ENCODE data around the gene DIP2C. TPM values are rescaled to one million over a fixed set of nuclear protein-coding genes. Genes with fewer than 3 reads are reported as not detected.
"Not testable (repeated sequence)": the region's sequence is repeated elsewhere in the genome, so short reads cannot be mapped to it uniquely, and the experiment has no call there.

The DIP2C gene
- total RNA-seq, 3 donors from 2014 or later, result 0.20 to 0.27 (median 0.26) TPM

GRCh38 chr10:308101-308500 is 381.4 kb downstream of the DIP2C start:
- peaks cover 2% of the 10 kb centered on the region for H3K27me3 Mint-ChIP-seq (ENCODE audit: low read depth)
- no peak for ATAC-seq

GRCh38 chr10:307659-308058 is 381.8 kb downstream of the DIP2C start:
- ATAC-seq, result no peak
- H3K4me3 Mint-ChIP-seq, result no peak overlapping the region
- peaks cover 7% of the 10 kb centered on the region for H3K36me3 Mint-ChIP-seq (ENCODE audit: insufficient read depth)
- H3K9me3 Mint-ChIP-seq, result no peaks in the 10 kb centered on the region
- no peak for DNase-seq
- H3K4me1 Mint-ChIP-seq (ENCODE audit: low read depth), result peaks cover 7% of the 10 kb centered on the region
- H3K27me3 Mint-ChIP-seq (ENCODE audit: low read depth), result peaks cover 2% of the 10 kb centered on the region

More at GRCh38 chr10:308101-308500, 381.4 kb downstream of the DIP2C start:
- H3K9me3 Mint-ChIP-seq, result no peaks in the 10 kb centered on the region
- no peak overlapping the region for H3K4me3 Mint-ChIP-seq
- peaks cover 7% of the 10 kb centered on the region for H3K36me3 Mint-ChIP-seq (ENCODE audit: insufficient read depth)
- DNase-seq, result no peak
- H3K4me1 Mint-ChIP-seq (ENCODE audit: low read depth), result peaks cover 7% of the 10 kb centered on the region

GRCh38 chr10:306675-307185 is 382.7 kb downstream of the DIP2C start:
- no peak for DNase-seq
- no peak for ATAC-seq
- Mint-ChIP-seq H3K36me3 (ENCODE audit: insufficient read depth) (peaks cover 7% of the 10 kb centered on the region), H3K9me3 (no peaks in the 10 kb centered on the region), H3K4me1 (ENCODE audit: low read depth) (peaks cover 7% of the 10 kb centered on the region), H3K4me3 (no peak overlapping the region), H3K27me3 (ENCODE audit: low read depth) (peaks cover 2% of the 10 kb centered on the region)

GRCh38 chr10:306007-306674 is 383.3 kb downstream of the DIP2C start:
- Mint-ChIP-seq H3K36me3 (ENCODE audit: insufficient read depth) (peaks cover 7% of the 10 kb centered on the region), H3K27me3 (ENCODE audit: low read depth) (no peaks in the 10 kb centered on the region), H3K9me3 (no peaks in the 10 kb centered on the region), H3K4me1 (ENCODE audit: low read depth) (peaks cover 5% of the 10 kb centered on the region), H3K4me3 (no peak overlapping the region)
- ATAC-seq, result no peak
- DNase-seq, result no peak

- Mint-ChIP-seq H3K4me1 (ENCODE audit: low read depth) (peaks cover 6% of the 10 kb centered on the region), H3K9me3 (no peaks in the 10 kb centered on the region), H3K4me3 (no peak overlapping the region), H3K36me3 (ENCODE audit: insufficient read depth) (peaks cover 6% of the 10 kb centered on the region), H3K27me3 (ENCODE audit: low read depth) (no peaks in the 10 kb centered on the region)
- DNase-seq (no peak), ATAC-seq (no peak)
Observed at GRCh38 chr10:305034-305433, 384.4 kb downstream of the DIP2C start.

GRCh38 chr10:301536-301935 is 387.9 kb downstream of the DIP2C start:
- H3K4me1 Mint-ChIP-seq (ENCODE audit: low read depth), result peaks cover 1% of the 10 kb centered on the region
- no peaks in the 10 kb centered on the region for H3K27me3 Mint-ChIP-seq (ENCODE audit: low read depth)
- DNase-seq (no peak), ATAC-seq (no peak)
- H3K9me3 Mint-ChIP-seq, result no peaks in the 10 kb centered on the region
- peaks cover 4% of the 10 kb centered on the region for H3K36me3 Mint-ChIP-seq (ENCODE audit: insufficient read depth)
- no peak overlapping the region for H3K4me3 Mint-ChIP-seq

GRCh38 chr10:300580-300979 is 388.9 kb downstream of the DIP2C start:
- DNase-seq; H3K9me3 Mint-ChIP-seq; H3K4me3 Mint-ChIP-seq; H3K4me1 Mint-ChIP-seq (ENCODE audit: low read depth); ATAC-seq; H3K27me3 Mint-ChIP-seq (ENCODE audit: low read depth); H3K36me3 Mint-ChIP-seq (ENCODE audit: insufficient read depth): not testable (repeated sequence)

GRCh38 chr10:299969-300368 is 389.5 kb downstream of the DIP2C start:
- DNase-seq, result no peak
- ATAC-seq, result no peak
- peaks cover 1% of the 10 kb centered on the region for H3K4me1 Mint-ChIP-seq (ENCODE audit: low read depth)
- H3K4me3 Mint-ChIP-seq, result no peak overlapping the region
- H3K27me3 Mint-ChIP-seq (ENCODE audit: low read depth), result no peaks in the 10 kb centered on the region
- peaks cover 6% of the 10 kb centered on the region for H3K36me3 Mint-ChIP-seq (ENCODE audit: insufficient read depth)
- H3K9me3 Mint-ChIP-seq, result no peaks in the 10 kb centered on the region

GRCh38 chr10:299512-299911 is 390.0 kb downstream of the DIP2C start:
- Mint-ChIP-seq H3K27me3 (ENCODE audit: low read depth) (no peaks in the 10 kb centered on the region), H3K4me1 (ENCODE audit: low read depth) (peaks cover 1% of the 10 kb centered on the region), H3K4me3 (no peak overlapping the region), H3K9me3 (no peaks in the 10 kb centered on the region), H3K36me3 (ENCODE audit: insufficient read depth) (peaks cover 6% of the 10 kb centered on the region)
- DNase-seq (no peak), ATAC-seq (no peak)

- DNase-seq (no peak), ATAC-seq (no peak)
- Mint-ChIP-seq H3K9me3 (no peaks in the 10 kb centered on the region), H3K36me3 (ENCODE audit: insufficient read depth) (peaks cover 5% of the 10 kb centered on the region), H3K27me3 (ENCODE audit: low read depth) (no peaks in the 10 kb centered on the region), H3K4me3 (no peak overlapping the region), H3K4me1 (ENCODE audit: low read depth) (peaks cover 4% of the 10 kb centered on the region)
Observed at GRCh38 chr10:298033-298432, 391.4 kb downstream of the DIP2C start.

- DNase-seq (no peak), ATAC-seq (no peak)
- Mint-ChIP-seq H3K9me3 (no peaks in the 10 kb centered on the region), H3K4me1 (ENCODE audit: low read depth) (peaks cover 4% of the 10 kb centered on the region), H3K36me3 (ENCODE audit: insufficient read depth) (peaks cover 5% of the 10 kb centered on the region), H3K4me3 (no peak overlapping the region), H3K27me3 (ENCODE audit: low read depth) (no peaks in the 10 kb centered on the region)
Observed at GRCh38 chr10:297567-297966, 391.9 kb downstream of the DIP2C start.

- peaks cover 3% of the 10 kb centered on the region for H3K36me3 Mint-ChIP-seq (ENCODE audit: insufficient read depth)
Observed at GRCh38 chr10:293636-294035, 395.8 kb downstream of the DIP2C start.

GRCh38 chr10:290026-290725 is 399.3 kb downstream of the DIP2C start:
- Mint-ChIP-seq H3K36me3 (ENCODE audit: insufficient read depth) (peaks cover 3% of the 10 kb centered on the region), H3K4me3 (no peak overlapping the region), H3K9me3 (no peaks in the 10 kb centered on the region), H3K27me3 (ENCODE audit: low read depth) (peaks cover 2% of the 10 kb centered on the region), H3K4me1 (ENCODE audit: low read depth) (peaks cover 3% of the 10 kb centered on the region)
- DNase-seq (no peak), ATAC-seq (no peak)

More at GRCh38 chr10:293636-294035, 395.8 kb downstream of the DIP2C start:
- no peak for DNase-seq
- ATAC-seq, result no peak
- H3K9me3 Mint-ChIP-seq, result no peaks in the 10 kb centered on the region
- H3K27me3 Mint-ChIP-seq (ENCODE audit: low read depth), result peaks cover 2% of the 10 kb centered on the region
- no peak overlapping the region for H3K4me3 Mint-ChIP-seq
- H3K4me1 Mint-ChIP-seq (ENCODE audit: low read depth), result peaks cover 3% of the 10 kb centered on the region

- ATAC-seq, result no peak
- Mint-ChIP-seq H3K4me1 (ENCODE audit: low read depth) (peaks cover 4% of the 10 kb centered on the region), H3K36me3 (ENCODE audit: insufficient read depth) (peaks cover 3% of the 10 kb centered on the region)
Observed at GRCh38 chr10:289581-289980, 399.9 kb downstream of the DIP2C start.

More at GRCh38 chr10:289581-289980, 399.9 kb downstream of the DIP2C start:
- H3K27me3 Mint-ChIP-seq (ENCODE audit: low read depth), result peaks cover 2% of the 10 kb centered on the region
- no peak for DNase-seq
- H3K9me3 Mint-ChIP-seq, result no peaks in the 10 kb centered on the region
- H3K4me3 Mint-ChIP-seq, result no peak overlapping the region
